CD14-positive monocyte (primary cell): Measurements from ENCODE around the gene NKAIN2. TPM values are rescaled to one million over a fixed set of nuclear protein-coding genes. Genes with fewer than 3 reads are reported as not detected.

ENCODE experiments used
- DNase-seq, 3 donors: peaks; one replicate each; pipeline ENCODE4 v3.0.0-alpha.2; 2011 to 2022
- H2AFZ ChIP-seq: 2 replicates; pipeline ENCODE4 v1.6.0; 2012; ENCODE audit warnings: mild to moderate bottlenecking, low read depth, low read length, inconsistent platforms; ENCODE audit not compliant: insufficient read depth, poor library complexity, severe bottlenecking
- H3K27ac ChIP-seq, 2 donors: 1 replicate in 1 of 2; 2 replicates in 1 of 2; pipeline ENCODE4 v1.5.1; 2012 to 2013; ENCODE audit warnings: low read length in 2 of 2, control low read depth in 1 of 2, inconsistent platforms in 1 of 2, low read depth in 1 of 2, mild to moderate bottlenecking in 1 of 2
- H3K27me3 ChIP-seq, 2 donors: one replicate each; pipeline versions ENCODE4 v1.6.0 to v1.6.1; 2011 to 2013; ENCODE audit warnings: low read length in 2 of 2; ENCODE audit not compliant: control insufficient read depth in 2 of 2, insufficient read depth in 2 of 2
- H3K36me3 ChIP-seq, 2 donors: replicated peaks in 1 of 2; 1 replicate in 1 of 2; 2 replicates in 1 of 2; pipeline versions ENCODE4 v1.5.1 to v1.6.1; 2012 to 2013; ENCODE audit warnings: low read length in 2 of 2, control low read depth in 1 of 2, inconsistent platforms in 1 of 2, mild to moderate bottlenecking in 1 of 2; ENCODE audit not compliant: insufficient read depth in 2 of 2, control insufficient read depth in 1 of 2
- H3K4me1 ChIP-seq, 2 donors: 1 replicate in 1 of 2; 2 replicates in 1 of 2; pipeline versions ENCODE4 v1.5.1 to v1.6.1; 2012 to 2013; ENCODE audit warnings: low read length in 2 of 2, control low read depth in 1 of 2, inconsistent platforms in 1 of 2, mild to moderate bottlenecking in 1 of 2, moderate library complexity in 1 of 2; ENCODE audit not compliant: insufficient read depth in 2 of 2, control insufficient read depth in 1 of 2
- H3K4me2 ChIP-seq: replicated peaks from 2 replicates; pipeline ENCODE3; 2012; ENCODE audit warnings: low read length, moderate library complexity, mild to moderate bottlenecking; ENCODE audit not compliant: poor library complexity, severe bottlenecking; ENCODE audit errors: extremely low read depth
- H3K4me3 ChIP-seq, 3 experiments: fragments of 200-600 bp in 1 of 3; sonication (generic) in 1 of 3; replicated peaks in 1 of 3; 1 replicate in 2 of 3; 2 replicates in 1 of 3; pipeline ENCODE4 v1.5.1; 2011 to 2013; ENCODE audit warnings: low read length in 3 of 3, mild to moderate bottlenecking in 3 of 3, control low read depth in 2 of 3, low read depth in 2 of 3, inconsistent platforms in 1 of 3, moderate library complexity in 1 of 3
- H3K79me2 ChIP-seq: 2 replicates; pipeline ENCODE4 v1.6.0; 2012; ENCODE audit warnings: mild to moderate bottlenecking, control low read depth, inconsistent platforms, low read length, moderate library complexity; ENCODE audit not compliant: insufficient read depth
- H3K9ac ChIP-seq: 2 replicates; pipeline ENCODE4 v1.6.0; 2017; ENCODE audit warnings: low read length, mild to moderate bottlenecking; ENCODE audit not compliant: insufficient read depth, poor library complexity, severe bottlenecking
- H3K9me3 ChIP-seq, 2 donors: replicated peaks in 1 of 2; 1 replicate in 1 of 2; 2 replicates in 1 of 2; pipeline versions ENCODE4 v1.5.1 to v1.6.1; 2012 to 2013; ENCODE audit warnings: low read length in 2 of 2, control low read depth in 1 of 2; ENCODE audit not compliant: control insufficient read depth in 1 of 2, insufficient read depth in 1 of 2
- H4K20me1 ChIP-seq: 2 replicates; pipeline ENCODE4 v1.6.0; 2012; ENCODE audit warnings: mild to moderate bottlenecking, low read length, control low read depth, moderate library complexity; ENCODE audit not compliant: insufficient read depth
- H3K27ac Mint-ChIP-seq, 7 donors: one replicate each; pipeline ENCODE4 v1.8.0; 2020; ENCODE audit warnings: mild to moderate bottlenecking in 7 of 7, mixed read lengths in 7 of 7, moderate library complexity in 6 of 7, inconsistent platforms in 2 of 7
- H3K27me3 Mint-ChIP-seq, 3 donors: one replicate each; pipeline ENCODE4 v1.8.0; 2021 to 2022; ENCODE audit warnings: low read depth in 3 of 3, mild to moderate bottlenecking in 3 of 3, mixed read lengths in 3 of 3, moderate library complexity in 3 of 3, inconsistent platforms in 1 of 3
- H3K36me3 Mint-ChIP-seq, 2 donors: one replicate each; pipeline ENCODE4 v1.8.0; 2020; ENCODE audit warnings: mixed read lengths in 2 of 2, inconsistent platforms in 1 of 2, mild to moderate bottlenecking in 1 of 2
- H3K4me1 Mint-ChIP-seq: one replicate; pipeline ENCODE4 v1.8.0; 2020; ENCODE audit warnings: mild to moderate bottlenecking, mixed read lengths
- H3K4me3 Mint-ChIP-seq, 2 donors: one replicate each; pipeline ENCODE4 v1.8.0; 2020; ENCODE audit warnings: mild to moderate bottlenecking in 2 of 2, mixed read lengths in 2 of 2, moderate library complexity in 1 of 2
- H3K9me3 Mint-ChIP-seq, 7 donors: one replicate each; pipeline ENCODE4 v1.8.0; 2020 to 2022; ENCODE audit warnings: mixed read lengths in 7 of 7, mild to moderate bottlenecking in 6 of 7, moderate library complexity in 6 of 7, inconsistent platforms in 2 of 7
- CTCF ChIP-seq: fragments of 200-600 bp; IDR thresholded peaks from one replicate; pipeline ENCODE4 v1.8.0; 2022; ENCODE audit warnings: antibody characterized with exemption, mild to moderate bottlenecking
- WGBS: methylation state at CpG from one replicate; pipeline ENCODE4 v1.1.5; 2013; ENCODE audit warnings: missing lambda C conversion rate; ENCODE audit not compliant: insufficient coverage; 5-methylcytosine and 5-hydroxymethylcytosine counted together
- intact Hi-C, 2 donors: fragments of 100-400 bp; cut with micrococcal nuclease; formaldehyde crosslinking; loops; one replicate each; pipeline versions ENCODE4 v1.15.0 to v1.15.1; 2023
- polyA plus RNA-seq, 3 donors: library from polyadenylated mRNA; depleted of rRNA in 1 of 3; unstranded in 2 of 3; stranded (reverse) in 1 of 3; fragments of 300-500 nt in 2 of 3; fragments of >200 nt in 1 of 3; fragmentation: Illumina TruSeq in 2 of 3; gene quantifications; 1 replicate in 2 of 3; 2 replicates in 1 of 3; pipeline ENCODE4 v1.2.3, GENCODE V29; 2012 to 2021

NKAIN2 gene
- polyA plus RNA-seq, 3 donors: not detected

DNA sequence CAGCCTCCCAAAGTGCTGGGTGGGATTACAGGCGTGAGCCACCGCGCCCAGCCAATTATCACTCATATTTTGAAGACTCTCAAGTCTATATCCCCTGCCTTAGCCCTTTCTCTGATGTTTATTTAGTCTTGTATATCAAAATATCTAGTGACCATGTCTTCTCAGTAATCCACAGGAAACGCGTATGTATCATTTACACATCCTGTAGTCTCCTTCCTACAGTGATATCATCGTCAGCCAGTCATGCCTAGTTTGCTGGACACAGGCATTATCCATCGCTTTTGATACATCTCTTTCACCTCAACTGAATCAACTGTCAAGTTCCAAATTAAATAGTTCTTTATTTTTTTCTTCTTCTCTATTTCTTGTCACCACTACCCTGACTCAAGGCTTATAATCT is 223.7 kb downstream of the NKAIN2 start:
- H3K9me3 Mint-ChIP-seq: peaks cover 0 to 2% (median 0%) of the 10 kb centered on the region in 7 donors
- WGBS: 89% methylated on average over 3 of the region's 7 CpGs
- no peak for TF ChIP-seq CTCF
- H2AFZ ChIP-seq: no peak overlapping the region
- H3K4me1 ChIP-seq: no peaks in the 10 kb centered on the region
- H4K20me1 ChIP-seq: no peaks in the 10 kb centered on the region
- H3K9ac ChIP-seq: no peak overlapping the region
- H3K27ac Mint-ChIP-seq: no peak overlapping the region
- H3K36me3 ChIP-seq: no peaks in the 10 kb centered on the region
- no peak for DNase-seq
- H3K4me2 ChIP-seq: no peak overlapping the region
- intact Hi-C loops: no loop called here
- H3K79me2 ChIP-seq: no peaks in the 10 kb centered on the region
- no peaks in the 10 kb centered on the region for H3K27me3 Mint-ChIP-seq
- no peaks in the 10 kb centered on the region for H3K36me3 Mint-ChIP-seq
- no peaks in the 10 kb centered on the region for H3K9me3 ChIP-seq
- no peak overlapping the region for H3K4me3 ChIP-seq
- H3K4me3 Mint-ChIP-seq: no peak overlapping the region
- no peaks in the 10 kb centered on the region for H3K27me3 ChIP-seq
- no peak overlapping the region for H3K27ac ChIP-seq
- peaks cover 5% of the 10 kb centered on the region for H3K4me1 Mint-ChIP-seq

- Mint-ChIP-seq H3K36me3 (no peaks in the 10 kb centered on the region), H3K9me3 (peaks cover 0 to 2% (median 0%) of the 10 kb centered on the region in 7 donors), H3K4me3 (no peak overlapping the region), H3K4me1 (peaks cover 5% of the 10 kb centered on the region), H3K27me3 (no peaks in the 10 kb centered on the region), H3K27ac (no peak overlapping the region)
- Histone ChIP-seq H3K27ac (no peak overlapping the region), H3K4me3 (no peak overlapping the region), H3K9ac (no peak overlapping the region), H3K79me2 (no peaks in the 10 kb centered on the region), H3K9me3 (no peaks in the 10 kb centered on the region), H3K27me3 (no peaks in the 10 kb centered on the region), H4K20me1 (no peaks in the 10 kb centered on the region), H3K36me3 (no peaks in the 10 kb centered on the region), H3K4me1 (no peaks in the 10 kb centered on the region), H3K4me2 (no peak overlapping the region), H2AFZ (no peak overlapping the region)
- intact Hi-C loops: no loop called here
- no peak for DNase-seq
- no peak for TF ChIP-seq CTCF
- no CpG with 5 or more reads among the region's 2 CpGs for WGBS
These were observed 224.5 kb downstream of the NKAIN2 start for GRCh38 chr6:124028117-124028516.
